GM18909 (cell line): ENCODE data around the gene DNAH17.

Experiments used
- ATAC-seq: cut with Tn5 transposase; IDR thresholded peaks from one replicate; pipeline ENCODE4 v1.9.1; 2021; ENCODE audit warnings: mild to moderate bottlenecking; ENCODE audit not compliant: unreplicated experiment, poor library complexity

Gene DNAH17

GRCh38 chr17:78421534-78422266 is 155.5 kb downstream of the DNAH17 start:
- no peak for ATAC-seq

DNA sequence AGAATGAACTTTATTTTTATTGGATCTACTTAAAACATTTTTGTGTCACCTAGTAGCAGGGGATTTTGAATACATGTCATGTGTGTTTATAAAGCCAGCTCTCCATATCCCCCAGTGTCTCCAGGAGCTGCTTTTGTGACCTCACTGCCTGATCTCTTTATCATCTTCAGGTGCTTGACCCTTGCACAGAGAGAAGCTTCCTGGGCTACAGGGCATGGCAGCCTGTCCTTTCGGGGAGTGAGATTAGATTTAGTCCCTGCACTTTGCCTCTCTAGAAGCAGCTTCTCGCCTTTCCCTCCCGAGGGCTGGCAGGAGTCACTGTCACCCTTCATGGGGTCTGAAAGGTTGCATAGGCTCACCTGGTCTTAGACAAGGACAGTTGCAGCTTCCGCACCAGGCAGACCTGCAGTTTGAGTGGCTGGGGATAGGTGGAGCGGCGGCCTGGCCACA is 156.1 kb downstream of the DNAH17 start:
- no peak for ATAC-seq

GRCh38 chr17:78419970-78420815 is 157.0 kb downstream of the DNAH17 start:
- ATAC-seq, result no peak

DNA sequence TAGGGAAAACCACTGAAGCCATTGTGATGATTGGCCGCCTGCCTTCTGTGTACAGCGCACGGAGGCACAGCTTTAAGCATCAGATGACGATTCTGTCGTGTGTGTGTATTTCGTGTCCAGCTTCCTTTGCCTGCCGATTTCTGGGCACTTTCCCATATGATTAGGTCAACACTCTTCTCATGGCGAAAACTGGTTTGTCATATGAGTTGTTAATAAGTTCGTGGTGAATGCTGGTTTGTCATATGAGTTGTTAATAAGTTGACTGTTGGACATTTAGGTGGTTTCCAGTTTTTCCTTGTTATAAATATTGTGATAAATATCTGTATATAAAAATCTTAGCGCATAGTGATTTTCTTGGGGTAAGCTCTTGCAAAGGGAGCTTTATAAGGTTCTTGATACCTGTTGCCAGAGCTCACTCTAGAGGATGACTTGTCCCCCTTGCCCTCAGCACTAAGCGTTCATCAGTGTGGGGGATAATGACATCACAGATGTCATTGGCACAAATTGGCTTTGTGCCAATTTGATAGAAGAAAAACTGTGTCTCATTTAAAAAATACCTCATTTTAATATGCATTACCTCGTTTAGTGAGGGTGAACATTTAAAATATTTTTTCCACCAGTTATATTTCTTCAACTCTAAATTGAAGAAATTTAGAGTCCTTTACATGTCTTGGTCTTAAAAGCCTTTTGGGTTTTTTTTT is 158.7 kb downstream of the DNAH17 start:
- ATAC-seq, result no peak

- ATAC-seq, result no peak
These were observed 159.7 kb downstream of the DNAH17 start for GRCh38 chr17:78417531-78417909.

DNA sequence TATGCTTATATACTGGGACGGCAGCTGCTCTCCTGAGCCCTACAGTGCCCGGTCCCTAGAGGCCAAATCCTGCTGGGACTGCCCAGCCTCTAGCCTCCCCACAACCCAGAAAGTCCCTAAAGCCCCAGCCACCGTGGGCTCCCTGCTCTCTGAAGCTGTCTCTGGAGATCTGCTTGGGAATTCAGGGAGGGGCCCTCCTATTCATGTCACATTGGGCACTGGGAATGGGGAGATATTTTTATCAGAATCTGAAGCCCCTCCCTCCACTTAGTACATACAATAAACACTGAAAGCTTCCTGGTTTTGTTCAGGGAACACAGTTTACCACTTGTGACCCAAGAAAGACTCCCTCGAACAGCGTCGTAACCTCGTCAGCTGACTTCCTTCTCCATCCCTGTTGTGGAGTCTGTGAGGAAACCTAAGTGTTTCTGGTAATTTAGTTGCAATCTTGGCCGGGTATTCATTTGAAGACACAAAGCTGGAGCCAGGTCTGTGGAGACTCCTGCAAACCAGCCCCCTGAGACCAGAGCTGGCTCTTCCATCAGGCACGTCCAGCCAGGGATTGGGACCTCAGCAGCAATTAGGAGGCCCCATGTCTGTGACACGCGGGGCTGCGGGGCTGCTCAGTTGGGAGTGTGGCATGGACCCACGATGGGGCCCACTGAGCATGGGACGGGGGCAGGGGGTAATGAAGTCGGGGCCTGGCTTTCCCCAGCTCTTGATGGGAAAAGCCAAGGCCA is 160.2 kb downstream of the DNAH17 start:
- no peak for ATAC-seq

- ATAC-seq, result no peak
These were observed 161.1 kb downstream of the DNAH17 start for GRCh38 chr17:78415821-78416711.

DNA sequence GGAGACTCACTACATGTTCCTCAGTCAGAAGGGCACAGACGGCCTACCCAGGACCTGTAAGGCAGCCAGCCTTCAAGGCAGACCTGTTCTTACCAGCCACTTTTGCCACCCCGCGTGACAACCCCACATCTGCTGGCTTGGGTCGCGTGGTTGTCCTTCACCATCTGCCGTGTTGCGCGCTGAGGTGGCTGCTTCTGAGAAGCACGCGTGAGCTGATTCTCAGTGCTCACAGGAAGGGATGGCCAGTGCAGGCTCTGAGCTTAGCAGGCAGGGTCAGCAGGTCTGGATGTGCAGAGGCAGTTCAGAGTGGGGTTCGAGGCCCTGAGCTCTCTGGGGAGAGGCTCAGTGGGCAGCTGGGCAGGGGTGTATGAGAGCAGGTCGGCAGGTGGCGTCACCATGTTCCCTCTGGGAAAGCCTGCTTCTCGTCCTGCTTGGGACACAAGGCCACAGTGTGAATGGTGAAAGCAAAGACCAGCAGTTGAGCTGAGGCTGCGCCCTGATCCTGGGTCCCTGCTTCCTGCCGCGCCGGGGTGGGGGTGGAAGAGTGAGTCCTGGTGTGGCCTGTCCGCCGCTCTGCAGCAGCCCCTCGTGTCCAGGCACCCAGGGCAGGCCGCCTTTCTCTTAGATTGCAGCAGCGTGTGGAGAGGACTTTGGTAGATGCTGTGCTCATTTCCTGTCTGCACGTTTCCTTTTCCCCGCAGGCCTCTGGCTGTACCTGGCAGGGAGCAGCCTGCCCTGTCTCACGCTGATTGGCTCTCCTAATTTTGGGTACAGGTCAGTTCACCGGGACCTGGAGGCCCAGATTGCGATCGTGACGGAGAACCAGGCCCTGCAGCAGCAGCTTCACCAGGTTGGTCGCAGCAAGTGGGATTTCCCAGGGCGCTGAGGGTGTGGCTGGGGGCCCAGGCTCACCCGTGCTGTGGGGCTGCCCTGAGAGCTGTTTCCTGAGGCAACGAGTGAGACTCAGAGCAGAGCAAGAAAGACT is 162.7 kb downstream of the DNAH17 start:
- no peak for ATAC-seq

GRCh38 chr17:78412403-78412802 is 164.8 kb downstream of the DNAH17 start:
- no peak for ATAC-seq

- ATAC-seq, result no peak
These were observed 165.8 kb downstream of the DNAH17 start for GRCh38 chr17:78411241-78411857.

GRCh38 chr17:78409191-78409928 is 167.8 kb downstream of the DNAH17 start:
- no peak for ATAC-seq

DNA sequence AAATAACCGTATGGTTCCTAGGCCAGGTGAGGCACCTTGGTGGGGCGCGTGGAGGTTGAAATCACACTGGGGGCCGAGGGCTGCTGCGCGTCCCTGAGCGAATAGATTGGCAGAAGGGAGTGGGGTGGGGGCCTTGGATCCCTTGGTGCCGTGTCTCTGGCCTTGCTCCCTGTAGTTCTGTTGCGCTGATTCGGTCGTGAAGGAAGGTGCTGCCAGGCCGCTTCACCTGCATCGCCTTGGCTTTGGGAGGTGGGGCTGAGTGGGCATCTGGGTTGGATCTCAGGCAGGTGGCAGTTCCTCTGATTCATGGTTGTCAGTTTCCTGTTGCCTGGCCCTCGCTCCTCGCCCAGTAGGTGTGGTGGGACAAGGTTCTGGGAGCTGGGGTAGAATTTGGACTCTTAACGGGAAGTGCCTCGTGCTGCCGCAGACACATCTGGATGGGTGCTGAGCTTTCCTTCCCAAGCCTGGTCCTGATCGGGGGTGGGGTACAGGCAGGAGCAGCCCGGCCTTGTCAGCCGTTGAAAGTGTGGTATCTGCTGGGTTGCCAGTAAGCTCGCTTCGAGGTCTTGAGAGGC is 168.6 kb downstream of the DNAH17 start:
- ATAC-seq, result no peak

- no peak for ATAC-seq
These were observed 169.7 kb downstream of the DNAH17 start for GRCh38 chr17:78407387-78408000.

GRCh38 chr17:78406920-78407319 is 170.3 kb downstream of the DNAH17 start:
- no peak for ATAC-seq

DNA sequence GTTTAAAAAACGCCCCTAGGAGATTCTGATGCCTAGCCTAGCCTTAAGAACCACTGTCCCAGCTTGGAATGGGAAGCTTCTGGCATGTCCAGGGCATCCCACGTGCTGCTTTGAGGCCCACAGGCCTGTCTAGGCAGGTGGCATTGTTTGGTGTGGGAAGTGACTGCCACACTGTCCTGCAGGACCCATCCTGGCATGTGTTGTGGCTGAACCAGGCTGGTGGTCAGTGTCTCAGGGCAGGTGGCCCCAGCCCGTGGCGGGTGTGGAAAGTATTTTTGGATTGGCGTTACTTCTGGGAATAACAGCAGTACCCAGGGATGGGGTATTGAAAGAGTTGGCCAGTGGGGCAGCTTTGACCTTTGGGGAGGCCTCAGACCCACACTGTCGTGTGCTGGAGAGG is 170.8 kb downstream of the DNAH17 start:
- ATAC-seq, result no peak

DNA sequence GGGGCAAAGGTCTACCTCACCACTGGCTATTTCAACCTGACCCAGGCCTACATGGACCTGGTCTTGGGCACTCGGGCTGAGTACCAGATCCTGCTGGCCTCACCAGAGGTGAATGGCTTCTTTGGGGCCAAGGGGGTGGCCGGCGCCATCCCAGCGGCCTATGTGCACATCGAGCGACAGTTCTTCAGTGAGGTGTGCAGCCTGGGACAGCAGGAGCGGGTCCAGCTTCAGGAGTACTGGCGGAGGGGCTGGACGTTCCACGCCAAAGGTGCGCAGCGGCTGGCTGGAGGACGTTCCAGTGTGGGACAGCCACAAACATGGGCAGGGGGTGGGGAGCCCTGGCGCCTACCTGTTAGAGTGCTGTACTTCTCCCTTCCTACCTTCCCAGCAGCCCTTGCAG is 173.4 kb downstream of the DNAH17 start:
- no peak for ATAC-seq
